GM18870 (cell line): ENCODE results near the gene MATN3.
A peak's percentile ranks its signal among the peaks of the same experiment; 100 is the strongest.

Experiments
- ATAC-seq: cut with Tn5 transposase; IDR thresholded peaks from one replicate; pipeline ENCODE4 v1.9.1; 2021; ENCODE audit warnings: moderate library complexity; ENCODE audit not compliant: unreplicated experiment

Gene MATN3

DNA sequence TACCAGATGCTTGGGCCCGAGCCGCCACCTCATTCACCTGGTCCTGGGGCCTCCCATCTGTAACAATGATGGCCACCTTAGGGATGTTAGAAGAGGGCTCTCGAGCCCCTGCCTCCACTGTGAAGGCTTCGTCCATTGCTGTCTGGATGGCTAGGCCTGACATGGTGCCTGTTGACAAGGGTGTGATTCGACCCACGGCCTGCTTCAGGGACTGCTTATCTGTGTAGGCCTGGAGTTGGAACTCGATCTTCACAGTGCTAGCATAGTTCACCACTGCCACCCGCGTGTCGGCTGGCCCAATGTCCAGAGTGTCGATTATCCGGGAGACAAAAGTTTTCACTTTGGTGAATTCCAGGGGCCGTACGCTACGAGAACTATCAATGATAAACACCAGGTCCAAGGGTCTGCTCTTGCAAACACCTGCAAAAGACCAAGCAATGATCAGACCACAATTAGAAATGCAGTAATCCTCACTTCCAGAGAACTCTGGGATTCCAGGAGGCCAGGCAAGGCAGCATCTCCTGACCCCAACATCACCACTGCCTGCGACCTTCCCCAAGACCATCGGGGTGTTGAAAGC is 6.5 kb downstream of the MATN3 start:
- ATAC-seq, result no peak

DNA sequence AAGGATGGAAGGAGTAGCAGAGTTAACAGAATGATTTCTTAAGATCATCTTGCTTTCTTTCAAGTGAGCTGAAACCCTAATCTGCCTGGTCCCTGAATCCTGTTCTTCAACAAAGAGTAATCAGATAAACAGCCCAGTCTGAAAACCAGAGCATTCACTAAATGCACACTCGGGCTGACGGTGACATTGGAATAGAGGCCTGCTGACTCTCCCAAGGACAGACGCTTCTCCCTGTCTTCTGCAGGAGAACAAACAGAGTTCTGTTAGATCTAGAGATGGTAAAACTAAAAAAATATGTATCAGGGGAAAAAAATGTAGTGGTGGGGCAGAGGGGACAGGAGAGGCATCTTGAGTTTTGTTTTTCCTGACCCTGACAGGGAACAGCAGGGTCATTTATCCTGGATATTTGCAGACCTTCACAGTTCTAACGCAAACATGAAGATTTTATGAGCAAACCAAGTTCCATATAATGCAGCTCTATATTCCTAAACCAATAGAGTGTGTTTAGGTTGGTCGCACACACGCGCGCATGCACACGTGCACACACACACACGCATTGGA is 7.3 kb downstream of the MATN3 start:
- ATAC-seq, result no peak

DNA sequence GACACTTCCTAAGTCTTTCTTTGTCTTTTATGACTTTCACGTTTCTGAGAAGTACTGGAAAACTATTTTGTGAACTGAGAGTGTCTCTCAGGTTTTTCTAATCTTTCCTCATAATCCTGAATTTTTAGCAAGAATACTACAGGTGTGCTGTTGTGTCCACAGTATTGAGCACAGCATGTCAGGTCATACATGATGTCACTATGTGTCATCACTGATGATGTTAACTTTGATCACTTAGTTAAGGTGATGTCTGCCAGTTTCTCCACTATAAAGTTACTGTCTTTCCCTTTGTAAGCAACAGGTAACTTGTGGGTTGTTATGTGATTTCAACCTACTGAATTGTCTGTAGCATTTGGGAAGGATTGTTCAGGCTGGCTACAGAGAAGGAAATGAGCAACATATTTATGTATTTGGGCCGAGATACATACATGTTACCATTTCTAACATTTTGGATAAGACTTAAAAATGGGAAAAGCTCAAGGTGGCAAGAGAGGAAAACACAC is 11.1 kb downstream of the MATN3 start:
- no peak for ATAC-seq

DNA sequence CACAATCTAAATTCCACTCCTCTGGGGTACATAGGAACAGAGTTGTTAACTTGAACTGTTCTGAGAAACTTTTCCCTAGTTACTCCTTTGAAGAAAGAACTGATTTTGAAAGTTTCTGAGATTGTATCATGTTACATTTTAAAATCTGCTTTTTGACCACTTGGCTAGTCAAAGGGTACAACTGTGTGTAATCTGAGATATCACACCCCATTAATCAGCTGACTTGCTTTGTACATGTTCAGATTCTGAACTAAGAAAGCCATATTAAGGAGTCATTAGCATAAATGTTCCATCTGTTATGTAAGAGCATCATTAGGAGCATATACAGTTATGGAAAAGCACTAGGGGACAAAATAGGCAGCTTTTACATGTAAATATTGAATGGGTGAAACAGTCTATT is 18.7 kb downstream of the MATN3 start:
- ATAC-seq, result no peak

DNA sequence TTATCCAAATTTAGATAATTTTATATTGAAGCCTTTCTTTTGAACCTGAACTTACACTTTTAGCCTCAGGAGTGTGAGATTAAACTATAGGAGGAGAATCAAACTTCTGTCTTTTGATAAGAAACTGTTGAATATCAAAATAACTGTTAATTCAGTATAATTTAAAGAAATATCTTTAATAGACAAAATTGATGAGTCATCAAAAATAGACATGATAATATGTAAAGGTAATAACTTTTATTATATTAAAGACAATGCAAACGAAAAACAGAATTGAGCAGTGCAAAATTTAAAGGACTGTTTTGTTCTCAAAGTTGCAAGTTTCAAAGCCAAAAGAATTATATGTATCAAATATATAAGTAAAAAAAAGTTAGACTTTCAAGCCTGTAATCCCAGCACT is 20.6 kb downstream of the MATN3 start:
- no peak for ATAC-seq

DNA sequence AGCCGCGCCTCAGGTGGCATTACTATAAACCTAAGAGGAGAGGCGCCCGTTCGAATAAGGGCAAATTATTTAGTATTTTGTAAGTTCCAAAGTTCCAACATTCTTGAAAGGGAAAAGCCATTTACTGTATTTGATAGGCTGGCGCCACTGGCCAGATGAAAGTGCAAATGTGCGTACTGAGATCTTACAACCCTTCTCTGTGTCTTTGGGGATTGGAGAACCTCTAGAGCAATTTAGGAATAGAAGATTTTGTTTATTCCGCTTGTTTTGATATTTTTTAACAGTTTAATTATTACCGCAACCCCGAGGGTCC is 22.1 kb downstream of the MATN3 start:
- ATAC-seq, result no peak

DNA sequence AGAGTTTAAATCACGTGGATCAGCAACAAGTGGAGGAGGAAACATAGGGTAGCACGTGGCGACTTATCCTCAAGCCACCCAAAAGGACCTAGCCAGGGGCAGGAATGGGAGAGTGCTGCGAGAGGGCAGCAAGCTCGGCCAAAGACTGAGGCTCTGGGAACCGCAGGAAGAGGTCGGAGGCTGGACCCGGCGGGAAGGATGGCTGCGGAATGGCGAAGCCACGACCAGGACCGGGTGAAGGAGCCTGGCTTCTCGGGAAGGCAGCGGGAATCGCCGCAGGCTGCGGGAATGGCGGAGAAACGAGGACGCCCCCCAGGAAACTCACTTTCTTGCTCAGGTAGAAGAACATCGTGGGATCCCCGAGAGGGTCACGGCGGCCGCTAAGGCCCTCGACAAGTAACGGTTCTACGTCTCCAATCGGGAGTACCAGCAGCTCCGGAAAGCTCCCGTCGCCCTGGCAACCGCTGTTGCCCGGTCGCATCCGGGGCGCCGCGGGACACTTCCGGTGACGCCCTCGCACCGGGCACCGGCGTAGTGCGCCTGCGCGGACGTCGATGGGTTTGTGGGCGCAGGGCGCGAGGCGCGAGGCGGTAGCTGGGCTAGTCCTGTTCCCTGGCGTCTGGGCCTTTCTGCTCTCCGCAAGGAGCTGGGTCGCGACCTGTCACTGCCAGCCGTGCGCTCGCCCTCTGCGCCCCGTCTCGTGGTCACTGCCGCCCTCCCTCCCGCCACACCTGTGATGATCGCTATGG is 22.6 kb downstream of the MATN3 start, which contains the start of gene WDR35:
Gene WDR35 (minus strand): TSS at position 439 of the 749 bp plus-strand sequence. CDS start 90 bp downstream, at position 349.
- ATAC-seq, result peak; percentile 74

DNA sequence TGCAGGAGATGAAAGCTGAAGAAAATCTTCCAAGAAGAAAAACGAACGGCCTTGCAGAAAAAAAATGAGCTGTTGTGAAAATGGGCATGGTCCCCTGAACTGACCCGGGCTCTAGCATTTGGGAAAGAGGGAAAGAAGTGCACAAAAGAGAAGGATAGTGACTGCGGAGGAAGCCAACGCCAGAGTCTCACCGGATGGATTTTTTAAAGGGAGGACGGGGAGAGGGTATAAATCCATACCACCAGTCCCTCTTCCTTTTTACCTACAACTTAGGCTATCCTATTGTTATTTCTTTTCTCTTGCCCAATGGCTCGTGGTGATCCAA is 23.2 kb downstream of the MATN3 start:
- no peak for ATAC-seq

DNA sequence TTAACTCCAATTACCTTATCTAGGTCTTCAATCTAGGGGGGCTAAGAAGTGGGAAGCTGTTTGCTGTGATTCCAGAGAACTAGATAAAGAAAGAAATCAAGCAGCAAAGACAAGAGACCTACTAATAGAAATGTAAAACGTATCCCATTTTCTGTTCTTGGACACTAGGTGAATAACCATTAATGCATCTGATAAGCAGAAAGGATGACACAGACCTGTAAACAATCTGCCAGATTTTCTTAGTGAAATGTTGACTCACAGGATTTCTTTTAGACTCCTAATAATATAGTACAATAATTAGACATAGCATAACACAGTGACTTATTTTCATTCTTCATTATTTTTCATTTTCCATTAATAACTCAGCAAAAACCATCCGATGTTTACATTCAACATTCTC is 23.9 kb downstream of the MATN3 start:
- ATAC-seq, result no peak

DNA sequence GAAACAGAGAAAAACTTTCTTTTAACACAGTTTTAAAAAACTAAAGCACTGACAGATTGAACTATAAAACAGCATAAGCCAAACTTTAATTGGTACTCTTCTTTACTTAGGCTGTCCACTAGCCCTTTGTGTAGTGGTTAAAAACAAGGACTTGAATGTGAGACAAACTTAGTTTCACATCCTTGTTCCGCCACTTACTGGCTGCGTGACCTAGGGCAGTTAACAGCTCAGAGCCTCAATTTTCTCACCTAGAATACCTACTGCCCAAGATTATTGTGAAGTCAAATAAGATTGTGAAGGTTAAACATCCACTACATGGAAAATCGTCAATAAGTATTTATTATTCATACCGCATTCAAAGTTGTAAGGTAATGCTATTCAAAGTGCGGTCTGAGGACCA is 24.5 kb downstream of the MATN3 start:
- ATAC-seq, result peak; percentile 86

DNA sequence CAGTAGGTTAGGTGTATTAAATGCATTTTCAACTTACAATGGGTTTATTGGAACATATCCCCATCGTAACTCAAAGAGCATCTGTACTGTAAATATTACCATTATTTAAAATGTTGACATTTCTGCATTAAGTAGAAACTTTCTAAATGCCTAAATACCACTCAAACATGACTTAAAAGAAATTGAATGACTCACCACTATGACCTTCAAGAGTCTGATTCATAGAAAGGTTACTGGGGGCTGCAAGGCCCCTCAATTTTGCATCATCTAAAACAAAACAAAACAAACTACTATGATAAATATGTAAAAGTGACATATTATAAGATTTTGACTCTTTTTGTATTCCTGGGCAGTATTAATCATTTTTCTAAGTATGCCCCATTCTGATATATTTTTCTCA is 30.2 kb downstream of the MATN3 start:
- ATAC-seq, result no peak

DNA sequence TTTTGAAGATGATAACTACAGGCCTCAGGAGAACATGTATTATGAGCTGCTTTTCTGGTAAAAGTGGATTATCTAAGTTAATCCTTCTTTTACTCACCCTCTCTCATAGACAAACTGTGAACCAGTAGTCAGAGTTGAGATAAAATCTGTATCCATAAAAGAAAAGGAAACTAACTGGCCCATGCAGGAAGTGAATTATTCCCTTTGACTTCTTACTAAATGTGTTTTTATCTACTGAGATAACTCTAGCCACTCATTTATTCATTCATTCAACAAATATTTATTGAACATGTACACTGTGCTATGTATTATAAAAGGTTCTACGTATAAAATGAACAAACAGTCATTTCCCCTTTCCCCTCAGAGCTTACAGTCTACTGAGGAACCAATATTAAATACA is 32.5 kb downstream of the MATN3 start:
- no peak for ATAC-seq

DNA sequence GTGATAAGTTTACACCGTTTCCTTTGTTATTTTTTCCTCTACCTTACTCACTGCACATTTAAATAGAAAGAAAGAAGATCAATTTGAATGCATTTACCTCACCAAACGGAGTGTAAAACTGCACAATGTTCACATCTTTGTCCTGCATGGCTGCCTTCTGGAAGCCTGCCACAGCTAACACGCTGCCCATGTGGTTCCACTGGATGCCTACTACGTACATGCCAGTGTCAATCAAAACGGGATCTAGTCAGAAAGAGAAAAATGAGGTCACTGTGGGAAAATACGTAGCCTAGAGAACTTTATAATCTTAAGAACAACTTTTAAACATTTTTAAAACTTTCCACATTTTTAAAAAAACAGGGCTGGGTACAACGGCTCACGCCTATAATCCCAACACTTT is 39.0 kb downstream of the MATN3 start:
- ATAC-seq, result no peak

DNA sequence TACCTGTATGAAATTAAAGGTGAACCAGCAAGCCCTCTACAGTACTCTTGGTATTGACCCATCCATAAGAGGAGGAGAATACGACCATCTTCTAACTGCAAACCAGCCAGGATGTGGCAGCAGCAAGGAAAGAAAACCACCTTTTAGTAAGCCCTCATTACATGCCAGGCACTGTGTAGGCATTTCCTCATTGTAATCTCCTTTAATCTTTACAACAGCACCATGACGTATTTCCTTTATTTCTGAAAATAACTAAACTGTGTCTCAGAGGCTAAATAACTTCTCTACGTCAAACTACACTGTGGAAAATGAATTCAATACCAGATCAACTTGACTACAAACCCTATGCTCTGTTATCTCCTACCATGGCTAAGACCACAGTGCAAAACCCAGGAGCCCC is 40.8 kb downstream of the MATN3 start:
- no peak for ATAC-seq

DNA sequence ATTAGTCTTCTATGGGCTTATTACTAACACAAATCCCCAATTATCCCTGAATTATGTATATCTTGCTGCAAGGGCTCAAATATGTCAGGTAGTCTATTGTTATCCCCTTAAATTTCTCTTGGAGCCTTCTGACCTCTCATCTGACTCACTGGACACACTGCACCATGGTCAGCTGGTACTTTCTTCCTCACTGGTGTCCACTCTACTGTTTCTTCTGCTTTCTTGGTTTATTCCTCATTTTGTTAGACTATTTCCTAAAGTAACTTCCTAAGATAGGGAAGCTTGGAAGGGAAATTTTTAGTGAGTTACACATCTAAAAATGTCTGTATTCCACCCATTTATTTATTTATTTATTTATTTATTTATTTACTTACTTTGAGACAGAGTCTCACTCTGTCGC is 49.1 kb downstream of the MATN3 start:
- no peak for ATAC-seq

DNA sequence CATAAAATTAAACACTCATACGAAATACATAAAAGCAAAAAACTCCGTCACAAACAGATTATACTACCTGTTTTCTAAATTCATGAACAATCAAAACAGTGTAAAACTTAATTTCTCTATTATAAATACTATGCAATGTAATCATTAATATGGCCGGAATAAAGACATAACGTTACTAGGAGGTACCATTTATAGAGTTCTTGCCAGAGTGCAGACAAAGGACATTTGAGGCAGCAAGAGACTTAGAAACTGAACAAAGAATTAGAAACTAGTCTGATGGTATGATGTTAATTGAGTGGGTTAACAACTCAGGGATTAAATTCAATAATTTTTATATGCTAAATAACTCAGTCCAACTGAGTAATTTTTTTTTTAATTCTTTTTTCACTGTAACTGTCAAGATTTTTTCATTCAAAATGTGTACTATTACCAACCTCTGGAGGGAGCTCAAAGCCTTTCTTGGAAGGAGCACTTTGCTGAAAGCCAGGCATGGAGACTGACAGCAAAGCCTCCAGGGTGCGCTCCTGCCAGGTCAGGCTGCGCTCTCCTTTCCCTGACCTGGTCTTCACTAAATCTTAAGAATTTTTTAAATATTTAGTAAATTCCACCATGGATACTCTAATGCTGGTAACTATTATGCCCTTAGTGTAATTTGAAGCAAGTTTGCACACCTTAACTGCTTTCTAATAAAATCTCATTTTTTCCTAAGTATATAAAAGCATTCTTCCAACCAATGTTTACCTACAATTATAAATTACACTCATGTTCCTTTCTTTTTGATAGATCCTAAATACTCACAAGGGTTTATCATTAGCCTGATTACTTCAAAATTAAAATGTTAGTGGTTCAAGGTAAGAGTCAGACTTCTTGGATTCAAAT is 56.7 kb downstream of the MATN3 start:
- ATAC-seq, result peak; percentile 85

DNA sequence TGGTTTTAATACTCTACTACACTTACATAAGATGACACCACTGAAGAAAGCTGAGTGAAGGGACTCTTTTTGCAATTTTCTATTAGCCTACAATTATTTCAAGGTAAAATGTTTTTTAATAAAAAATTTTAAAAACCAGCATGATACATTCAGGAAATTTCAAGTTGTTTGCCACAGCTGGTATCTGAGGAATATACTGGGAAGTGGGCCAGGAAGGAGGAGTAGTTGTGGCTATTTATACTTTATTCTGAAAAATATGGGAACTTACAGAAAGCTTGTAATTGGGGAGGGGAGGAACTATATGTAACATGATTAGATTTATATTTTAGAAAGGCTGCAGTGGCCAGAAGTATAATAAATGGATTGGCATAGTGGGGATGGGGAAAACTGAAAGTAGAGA is 63.4 kb downstream of the MATN3 start:
- ATAC-seq, result no peak

DNA sequence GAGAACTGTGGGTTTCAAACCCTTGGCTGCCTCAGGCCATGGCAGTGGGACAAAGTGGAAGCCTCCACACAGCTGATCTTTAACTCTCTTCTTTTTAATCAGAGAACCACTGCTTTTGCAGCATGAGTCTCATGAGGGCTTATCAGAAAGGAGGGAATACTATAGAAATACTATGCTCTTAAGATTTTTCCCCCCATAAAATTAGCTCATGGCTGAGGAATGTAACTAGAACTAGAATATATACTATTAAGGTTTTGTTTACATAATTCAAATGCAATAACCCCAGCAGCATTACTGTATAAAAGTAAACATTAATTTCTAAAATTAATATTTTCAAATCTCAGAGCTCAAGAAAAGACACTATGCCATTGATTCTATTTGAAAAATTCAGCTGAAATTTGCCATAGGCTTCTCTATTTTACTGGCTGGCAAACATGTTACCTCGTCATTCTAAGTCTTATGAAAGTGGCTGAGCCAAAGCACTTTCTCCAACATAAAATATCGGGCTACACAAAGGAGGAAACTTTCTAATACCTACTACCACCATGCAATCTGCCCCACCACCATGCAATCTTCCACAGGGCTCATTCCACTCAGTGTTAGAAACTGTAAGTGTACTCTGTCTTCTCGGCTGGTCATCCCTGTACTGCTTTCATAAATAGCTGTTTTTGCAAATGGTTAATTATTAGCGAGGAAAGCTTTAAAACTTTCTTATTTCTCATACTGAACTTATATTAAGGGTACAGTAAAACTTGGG is 65.1 kb downstream of the MATN3 start:
- no peak for ATAC-seq

DNA sequence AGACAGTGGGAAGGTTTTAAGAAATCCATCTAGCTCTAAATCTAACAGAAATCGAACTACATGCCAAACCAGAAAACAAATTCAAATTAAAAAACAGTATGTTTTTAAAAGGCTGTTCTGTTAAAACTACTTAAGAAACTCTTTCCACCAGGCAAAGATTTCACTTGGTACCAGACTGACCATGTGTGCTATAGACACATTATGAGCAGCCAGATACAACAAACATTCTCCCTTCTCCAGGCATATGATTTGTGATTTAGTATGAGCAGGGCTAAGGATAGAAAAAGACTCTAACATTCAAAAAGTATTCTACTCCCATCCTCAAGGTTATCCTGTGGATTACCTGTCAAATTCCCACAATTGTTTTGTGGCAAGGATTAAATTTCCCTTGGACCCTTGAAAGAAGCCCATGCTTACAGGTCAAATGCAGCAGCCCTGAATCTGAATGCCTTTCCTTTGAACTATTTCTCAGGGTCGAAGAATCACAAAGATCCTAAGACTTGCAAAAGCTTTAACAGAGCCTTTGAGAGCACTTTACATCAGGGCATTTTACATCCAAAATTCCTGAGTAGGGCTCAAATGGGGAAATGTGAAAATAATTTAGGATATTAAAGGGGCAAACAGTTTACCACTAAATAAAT is 68.1 kb downstream of the MATN3 start:
- ATAC-seq, result no peak

DNA sequence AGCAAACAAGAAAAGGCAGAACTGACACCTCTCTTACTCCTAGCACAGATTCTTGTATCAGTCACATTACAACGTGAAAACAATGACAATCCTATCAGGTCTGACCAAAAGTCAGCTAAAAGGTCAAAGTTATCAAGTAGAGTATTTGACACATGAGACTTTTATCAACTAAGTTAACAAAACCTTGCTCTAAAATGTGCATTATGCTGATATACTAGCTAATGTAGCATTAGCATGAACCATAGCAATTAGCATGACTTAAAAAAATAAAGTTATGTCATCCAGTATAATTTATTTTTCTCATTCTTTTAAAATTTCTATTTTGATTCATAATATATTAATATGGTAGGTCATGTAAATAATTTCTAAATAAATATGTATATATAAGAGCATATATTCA is 69.3 kb downstream of the MATN3 start:
- no peak for ATAC-seq
